ENCODE measurements around the gene HTRA1.

Gene HTRA1

DNA sequence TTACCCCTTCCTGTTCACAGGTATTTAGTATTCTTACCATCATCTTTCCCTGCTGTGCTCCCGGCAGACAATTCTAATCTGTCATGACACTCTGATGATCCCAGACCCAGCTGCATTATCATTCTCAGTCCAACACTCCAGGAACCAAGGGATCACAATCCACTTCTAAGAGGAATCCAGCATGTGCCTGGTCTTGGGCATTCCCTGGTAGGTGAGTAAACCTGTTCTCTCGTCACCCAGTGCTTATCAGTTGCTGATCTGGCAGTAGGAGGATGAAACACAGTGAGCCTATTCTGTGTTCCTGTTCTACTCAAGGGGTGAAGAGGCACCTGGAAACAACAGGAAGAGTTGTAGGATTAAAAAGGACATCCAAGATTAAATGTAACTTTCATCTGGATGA is 97.9 kb downstream of the HTRA1 start:
- no peak for DNase-seq

DNA sequence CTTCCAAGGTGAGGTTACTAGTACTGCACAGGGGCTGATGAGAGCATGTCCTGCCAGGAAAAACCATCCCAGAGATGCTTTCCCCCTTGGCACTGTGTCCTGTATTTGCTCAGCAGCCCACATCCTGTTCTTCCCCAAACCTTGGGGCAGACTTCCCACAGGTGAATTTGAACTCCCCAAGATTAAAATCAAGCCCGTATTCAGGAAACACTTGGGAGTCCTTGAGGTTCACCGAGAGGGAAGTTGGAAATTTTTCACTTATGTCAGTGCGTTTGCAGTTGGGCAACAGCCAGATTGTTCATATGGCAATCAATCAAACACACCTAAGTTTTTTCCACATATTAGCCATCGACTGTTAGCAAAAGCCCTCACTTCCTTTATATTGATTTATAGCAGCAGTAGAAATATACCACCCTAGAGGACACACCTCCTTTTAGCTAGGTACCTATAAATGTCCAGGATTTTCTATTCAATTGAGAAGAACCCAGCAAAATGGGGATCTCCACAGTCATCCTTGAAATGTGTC is 99.0 kb downstream of the HTRA1 start, which contains the start of gene DMBT1:
DMBT1 (plus strand) TSS at position 476 of the 526 bp plus-strand sequence; CDS start at position 493, 17 bp downstream.
- peak; percentile 11 to 42 (median 27) for DNase-seq

DNA sequence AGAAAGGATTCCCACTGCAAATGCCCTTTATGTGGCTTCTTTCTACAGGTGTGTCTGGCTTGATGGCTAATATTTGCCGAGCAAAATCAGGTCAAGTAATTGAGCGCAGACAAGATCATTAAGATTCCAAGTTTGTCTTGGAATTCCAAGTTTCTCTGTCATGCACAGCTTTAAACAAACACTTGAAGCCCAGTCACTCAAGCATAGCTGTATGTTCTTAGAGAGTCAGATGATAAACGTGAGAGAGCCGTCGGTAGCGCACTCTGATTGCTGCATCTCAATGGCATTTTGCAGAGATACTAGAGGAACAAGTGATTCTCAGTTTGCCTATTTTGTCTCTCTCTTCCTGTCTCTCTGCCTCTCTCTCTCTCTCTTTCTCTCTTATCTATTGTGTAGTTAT is 99.9 kb downstream of the HTRA1 start:
- no peak for DNase-seq

DNA sequence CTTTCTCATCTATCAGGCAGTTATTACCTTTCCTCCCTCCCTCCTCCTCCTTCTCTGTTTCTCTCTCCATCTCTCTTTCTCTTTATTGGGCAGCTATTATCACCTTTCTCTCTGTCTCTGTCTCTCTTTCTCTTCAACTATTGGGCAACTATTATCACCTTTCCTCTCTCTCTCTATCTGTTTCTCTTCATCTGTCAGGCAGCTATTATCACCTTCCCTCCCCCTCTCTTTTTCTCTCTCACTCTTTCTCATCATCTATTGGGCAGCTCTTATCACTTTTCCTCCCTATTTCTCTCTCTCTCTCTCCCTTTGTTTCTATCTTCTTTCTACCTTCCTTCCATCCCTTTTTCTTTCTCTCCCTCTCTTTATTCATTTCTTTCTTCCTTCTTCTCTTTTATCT is 100.4 kb downstream of the HTRA1 start:
- no peak for DNase-seq

All from suppressor macrophage treated with lipopolysaccharide for 1 hour (primary cell).